Keratinocyte (primary cell): ENCODE measurements around the gene STXBP2. TPM values are rescaled to one million over a fixed set of nuclear protein-coding genes. Genes with fewer than 3 reads are reported as not detected.
A peak's percentile ranks its signal among the peaks of the same experiment; 100 is the strongest.

Source experiments
- DNase-seq: peaks from one replicate; pipeline ENCODE4 v3.0.0-alpha.2; 2011; ENCODE audit warnings: low read depth, missing footprints, low spot score
- FAIRE-seq: peaks from 2 replicates; lab custom pipeline; 2011; peaks lifted over from hg19 to GRCh38; lab: Jason Lieb, UNC
- H2AFZ ChIP-seq: 2 replicates; pipeline ENCODE4 v1.6.0; 2012; ENCODE audit warnings: low read length, control low read depth, inconsistent platforms; ENCODE audit not compliant: control insufficient read depth
- H3K27ac ChIP-seq: 2 replicates; pipeline ENCODE4 v1.5.1; 2011; ENCODE audit warnings: low read length; ENCODE audit not compliant: control insufficient read depth, insufficient read depth
- H3K27me3 ChIP-seq: 3 replicates; pipeline ENCODE4 v1.6.0; 2011; ENCODE audit warnings: low read length; ENCODE audit not compliant: control insufficient read depth, insufficient read depth; ENCODE audit errors: extremely low read depth
- H3K36me3 ChIP-seq, 2 experiments: 2 replicates in 1 of 2; 3 replicates in 1 of 2; pipeline ENCODE4 v1.5.1; 2011; ENCODE audit warnings: low read length in 2 of 2, mild to moderate bottlenecking in 1 of 2; ENCODE audit not compliant: control insufficient read depth in 2 of 2, insufficient read depth in 2 of 2; ENCODE audit errors: extremely low read depth in 1 of 2
- H3K4me1 ChIP-seq: 3 replicates; pipeline ENCODE4 v1.5.1; 2011; ENCODE audit warnings: low read length; ENCODE audit not compliant: control insufficient read depth, insufficient read depth; ENCODE audit errors: extremely low read depth
- H3K4me2 ChIP-seq: 3 replicates; pipeline ENCODE4 v1.6.0; 2011; ENCODE audit warnings: low read depth, low read length; ENCODE audit not compliant: control insufficient read depth, insufficient read depth; ENCODE audit errors: extremely low read depth
- H3K4me3 ChIP-seq, 3 experiments: fragments of 200-600 bp in 1 of 3; sonication (generic) in 1 of 3; 2 replicates in 2 of 3; 3 replicates in 1 of 3; pipeline ENCODE4 v1.5.1; 2011 to 2016; ENCODE audit warnings: low read length in 3 of 3, mild to moderate bottlenecking in 3 of 3, control low read depth in 2 of 3, inconsistent platforms in 1 of 3, low read depth in 1 of 3, mixed read lengths in 1 of 3, mixed run types in 1 of 3, moderate library complexity in 1 of 3; ENCODE audit not compliant: control insufficient read depth in 2 of 3, insufficient read depth in 2 of 3; ENCODE audit errors: extremely low read depth in 1 of 3
- H3K79me2 ChIP-seq: 2 replicates; pipeline ENCODE4 v1.6.0; 2012; ENCODE audit warnings: low read length; ENCODE audit not compliant: control insufficient read depth, insufficient read depth
- H3K9ac ChIP-seq: 3 replicates; pipeline ENCODE4 v1.6.0; 2011; ENCODE audit warnings: low read length; ENCODE audit not compliant: control insufficient read depth, insufficient read depth; ENCODE audit errors: extremely low read depth
- H3K9me1 ChIP-seq: 3 replicates; pipeline ENCODE4 v1.6.0; 2011; ENCODE audit warnings: low read length; ENCODE audit not compliant: control insufficient read depth, insufficient read depth; ENCODE audit errors: extremely low read depth
- H3K9me3 ChIP-seq: 2 replicates; pipeline ENCODE4 v1.5.1; 2012; ENCODE audit warnings: low read depth, low read length; ENCODE audit not compliant: control insufficient read depth
- H4K20me1 ChIP-seq: 3 replicates; pipeline ENCODE4 v1.6.0; 2011; ENCODE audit warnings: low read length; ENCODE audit not compliant: control insufficient read depth, insufficient read depth; ENCODE audit errors: extremely low read depth
- CTCF ChIP-seq, 3 experiments: IDR thresholded peaks in 1 of 3; conservative IDR thresholded peaks in 1 of 3; optimal IDR thresholded peaks in 1 of 3; 2 replicates in 2 of 3; 3 replicates in 1 of 3; pipeline versions ENCODE3 to v1.5.1; 2011; ENCODE audit warnings: low read length in 3 of 3, mild to moderate bottlenecking in 3 of 3, moderate library complexity in 2 of 3, control low read depth in 1 of 3, inconsistent platforms in 1 of 3; ENCODE audit not compliant: insufficient read depth in 2 of 3; ENCODE audit errors: extremely low read depth in 1 of 3
- EZH2 ChIP-seq: IDR thresholded peaks from one replicate; pipeline ENCODE4 v1.6.1; 2012; ENCODE audit warnings: inconsistent platforms, mild to moderate bottlenecking, low read length, moderate library complexity
- dilution Hi-C: fragments of 300-500 bp; cut with MboI; formaldehyde crosslinking; loops from one replicate; pipeline ENCODE4 v1.7.0; 2020; ENCODE audit warnings: low sequenced_read_pairs; ENCODE audit not compliant: extremely low pct_ligation_motif_present
- polyA minus RNA-seq, 3 experiments: library from RNA; depleted of rRNA, polyadenylated mRNA; stranded (reverse); fragments of >200 nt; gene quantifications; 1 replicate in 1 of 3; 2 replicates in 1 of 3; 3 replicates in 1 of 3; pipeline ENCODE4 v1.2.3, GENCODE V29; 2011
- polyA plus RNA-seq, 5 experiments: library from polyadenylated mRNA; depleted of rRNA in 3 of 5; stranded (reverse) in 3 of 5; stranded (forward) in 1 of 5; unstranded in 1 of 5; fragments of >200 nt; gene quantifications; 1 replicate in 1 of 5; 2 replicates in 3 of 5; 3 replicates in 1 of 5; pipeline versions ENCODE4 v1.2.1 to v1.2.3, GENCODE V29; 2011 to 2012; ENCODE audit warnings: missing spikeins in 2 of 5, low read depth in 1 of 5, low replicate concordance in 1 of 5

STXBP2 gene
- polyA plus RNA-seq: 58.8 to 88.7 TPM (median 63.6 TPM) in 3 replicates
- polyA plus RNA-seq (2011; ENCODE audit: low read depth): 59.3 TPM
- polyA plus RNA-seq (2011; cell fraction: cytosol; rRNA removed): 40.2 and 71.0 TPM in 2 replicates
- 178 and 190 TPM in 2 replicates for polyA plus RNA-seq (2011; cell fraction: nucleus; rRNA removed)
- 65.6 and 67.8 TPM in 2 replicates for polyA plus RNA-seq (2012; ENCODE audit: low replicate concordance)
- 129 to 198 TPM (median 186 TPM) in 3 replicates for polyA minus RNA-seq
- 106 TPM for polyA minus RNA-seq (2011; cell fraction: cytosol; rRNA and poly(A)+ RNA removed)
- polyA minus RNA-seq (2011; cell fraction: nucleus; rRNA and poly(A)+ RNA removed): 60.0 and 65.0 TPM in 2 replicates

GRCh38 chr19:7636691-7637373 lies at the start of gene STXBP2:
STXBP2 (plus strand) TSS chr19:7637110; CDS start chr19:7637150, 40 bp downstream.
- Histone ChIP-seq H3K4me1 (peaks cover 3% of the 10 kb centered on the region), H3K36me3 (peaks cover 6 to 11% of the 10 kb centered on the region in 2 experiments), H3K27ac (peak within 1 kb of the TSS; percentile 67), H3K27me3 (no peaks in the 10 kb centered on the region), H3K9me1 (no peaks in the 10 kb centered on the region), H3K4me2 (peak within 1 kb of the TSS; percentile 86), H2AFZ (peak within 1 kb of the TSS; percentile 91), H3K4me3 (peak within 1 kb of the TSS; percentile 76 to 87 (median 86)), H3K9me3 (no peaks in the 10 kb centered on the region), H3K9ac (peak within 1 kb of the TSS; percentile 88), H3K79me2 (peaks cover 16% of the 10 kb centered on the region), H4K20me1 (no peaks in the 10 kb centered on the region)
- dilution Hi-C loops: no loop called here
- no peak for TF ChIP-seq CTCF (optimal IDR thresholded peaks at IDR 0.05 in 1 of 3, IDR thresholded peaks at IDR 0.05 in 1 of 3, conservative IDR thresholded peaks at IDR 0.05 in 1 of 3; ENCODE audit: extremely low read depth in 1 of 3, insufficient read depth in 2 of 3, low read length in 3 of 3)
- TF ChIP-seq EZH2: no peak
- peak; percentile 42 for DNase-seq
- peak; percentile 20 for FAIRE-seq

- peaks cover 4% of the 10 kb centered on the region for H3K27me3 ChIP-seq
- H3K4me3 ChIP-seq: no peak overlapping the region
- H2AFZ ChIP-seq: no peak overlapping the region
- dilution Hi-C loops: no loop called here
- H3K9me3 ChIP-seq: no peaks in the 10 kb centered on the region
- H3K9me1 ChIP-seq: no peaks in the 10 kb centered on the region
- no peak overlapping the region for H3K4me2 ChIP-seq
- FAIRE-seq: no peak
- no peak overlapping the region for H3K27ac ChIP-seq
- no peaks in the 10 kb centered on the region for H3K79me2 ChIP-seq
- peaks cover 9% of the 10 kb centered on the region for H3K4me1 ChIP-seq
- DNase-seq: no peak
- H3K36me3 ChIP-seq: no peaks in the 10 kb centered on the region
- H3K9ac ChIP-seq: no peak overlapping the region
- no peaks in the 10 kb centered on the region for H4K20me1 ChIP-seq
- TF ChIP-seq CTCF (optimal IDR thresholded peaks at IDR 0.05 in 1 of 3, IDR thresholded peaks at IDR 0.05 in 1 of 3, conservative IDR thresholded peaks at IDR 0.05 in 1 of 3; ENCODE audit: extremely low read depth in 1 of 3, insufficient read depth in 2 of 3, low read length in 3 of 3): no peak
- no peak for TF ChIP-seq EZH2
Observed at GRCh38 chr19:7589822-7590221, 47.1 kb upstream of the STXBP2 start.
